Measurements from ENCODE around the gene ASTL. TPM values are rescaled to one million over a fixed set of nuclear protein-coding genes. Genes with fewer than 3 reads are reported as not detected.
"Not testable (repeated sequence)": the region's sequence is repeated elsewhere in the genome, so short reads cannot be mapped to it uniquely, and the experiment has no call there.

Gene ASTL
- total RNA-seq, 1 experiment from 2014 or later, result 0.79 TPM

DNA sequence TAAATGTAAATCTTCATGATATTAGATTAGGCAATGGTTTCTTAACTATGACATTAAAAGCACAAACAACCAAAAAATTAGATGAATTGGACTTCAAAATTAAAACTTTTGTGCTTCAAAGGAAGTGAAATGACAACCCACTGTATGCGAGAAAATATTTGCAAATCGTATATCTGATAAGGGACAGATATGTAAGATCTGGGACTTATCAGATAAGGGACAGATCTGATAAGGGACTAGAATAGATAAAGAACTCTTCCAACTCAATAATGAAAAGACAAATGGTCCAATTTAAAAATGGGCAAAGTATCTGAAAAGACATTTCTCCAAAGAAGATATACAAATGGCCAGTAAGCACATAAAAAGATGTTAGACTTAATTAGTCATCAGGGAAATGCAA lies 51.2 kb downstream of the ASTL start:
- no peaks in the 10 kb centered on the region for H3K36me3 Mint-ChIP-seq
- ATAC-seq (no peak), DNase-seq (ENCODE audit: low spot score) (no peak)
- H3K4me3 Mint-ChIP-seq, result no peak overlapping the region
- H3K4me1 Mint-ChIP-seq, result peaks cover 16% of the 10 kb centered on the region
- no peaks in the 10 kb centered on the region for H3K27me3 Mint-ChIP-seq (ENCODE audit: low read depth)
- ChIA-PET POLR2A (no interaction called here), CTCF (no interaction called here)
- peaks cover 6% of the 10 kb centered on the region for H3K9me3 Mint-ChIP-seq
- no peak for TF ChIP-seq ZNF416 (CRISPR knock-in tag; IDR thresholded peaks at IDR 0.05)
- no peak overlapping the region for H3K27ac Mint-ChIP-seq

DNA sequence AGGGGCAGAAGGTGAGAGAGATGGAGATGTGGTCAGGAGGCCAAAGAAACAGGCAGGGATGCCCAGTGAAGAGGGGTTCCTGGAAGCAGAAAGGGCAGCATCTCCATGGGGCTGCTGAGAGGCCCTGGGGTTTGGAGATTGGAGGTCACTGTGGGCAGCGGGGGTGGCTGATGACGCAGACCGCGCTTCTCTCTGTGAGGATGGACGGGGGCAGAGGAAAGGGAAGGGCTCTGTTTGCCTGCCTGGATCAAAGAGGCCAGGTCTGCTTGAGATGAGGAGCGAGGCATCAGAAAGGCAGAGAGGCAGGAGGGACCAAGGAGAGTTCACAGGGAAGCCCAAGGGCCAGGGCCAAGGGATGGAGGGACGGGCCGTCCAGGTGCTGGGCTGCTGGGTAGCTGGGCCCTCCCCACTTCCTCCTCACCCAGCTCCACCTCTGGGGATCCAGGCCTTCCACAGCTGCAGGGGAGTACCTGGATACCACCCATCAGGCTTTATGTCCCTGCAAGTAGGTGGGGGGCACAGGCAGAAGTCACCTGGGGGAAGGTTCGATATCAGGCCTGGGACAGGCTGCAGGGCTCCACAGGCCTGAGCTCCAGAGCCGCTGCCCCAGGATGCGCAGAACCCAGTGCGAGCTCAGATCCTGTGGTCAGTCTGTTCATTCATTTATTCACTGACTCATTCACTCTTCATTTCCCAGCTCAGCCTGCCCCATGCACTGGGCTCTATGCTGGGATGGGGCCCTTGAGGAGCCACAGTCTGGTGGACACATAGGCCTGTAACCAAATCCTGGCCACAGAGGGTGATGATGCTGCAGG lies 52.6 kb downstream of the ASTL start:
- Mint-ChIP-seq H3K9me3 (peaks cover 7% of the 10 kb centered on the region), H3K27ac (no peak overlapping the region), H3K4me1 (peaks cover 8% of the 10 kb centered on the region), H3K36me3 (no peaks in the 10 kb centered on the region), H3K27me3 (ENCODE audit: low read depth) (no peaks in the 10 kb centered on the region), H3K4me3 (no peak overlapping the region)
- CTCF ChIA-PET, result interaction anchor here (1.0 kb wide), 1 partner anchor 33 kb away, joined by 3 read pairs; no protein-coding TSS in a partner anchor
- POLR2A ChIA-PET, result no interaction called here
- ATAC-seq (no peak), DNase-seq (ENCODE audit: low spot score) (peak; percentile 4)
- TF ChIP-seq GABPB1 (CRISPR knock-in tag; IDR thresholded peaks at IDR 0.05) (no peak), FOXK1 (CRISPR knock-in tag; IDR thresholded peaks at IDR 0.05) (no peak), EMX1 (CRISPR knock-in tag; IDR thresholded peaks at IDR 0.05) (no peak), ZNF671 (CRISPR knock-in tag; IDR thresholded peaks at IDR 0.05) (no peak), ZBTB21 (CRISPR knock-in tag; IDR thresholded peaks at IDR 0.05; ENCODE audit: borderline replicate concordance) (no peak), NFE2L1 (CRISPR knock-in tag; IDR thresholded peaks at IDR 0.05) (no peak), NR2C2 (CRISPR knock-in tag; IDR thresholded peaks at IDR 0.05) (no peak)
- TF ChIP-seq, protein P1, sequence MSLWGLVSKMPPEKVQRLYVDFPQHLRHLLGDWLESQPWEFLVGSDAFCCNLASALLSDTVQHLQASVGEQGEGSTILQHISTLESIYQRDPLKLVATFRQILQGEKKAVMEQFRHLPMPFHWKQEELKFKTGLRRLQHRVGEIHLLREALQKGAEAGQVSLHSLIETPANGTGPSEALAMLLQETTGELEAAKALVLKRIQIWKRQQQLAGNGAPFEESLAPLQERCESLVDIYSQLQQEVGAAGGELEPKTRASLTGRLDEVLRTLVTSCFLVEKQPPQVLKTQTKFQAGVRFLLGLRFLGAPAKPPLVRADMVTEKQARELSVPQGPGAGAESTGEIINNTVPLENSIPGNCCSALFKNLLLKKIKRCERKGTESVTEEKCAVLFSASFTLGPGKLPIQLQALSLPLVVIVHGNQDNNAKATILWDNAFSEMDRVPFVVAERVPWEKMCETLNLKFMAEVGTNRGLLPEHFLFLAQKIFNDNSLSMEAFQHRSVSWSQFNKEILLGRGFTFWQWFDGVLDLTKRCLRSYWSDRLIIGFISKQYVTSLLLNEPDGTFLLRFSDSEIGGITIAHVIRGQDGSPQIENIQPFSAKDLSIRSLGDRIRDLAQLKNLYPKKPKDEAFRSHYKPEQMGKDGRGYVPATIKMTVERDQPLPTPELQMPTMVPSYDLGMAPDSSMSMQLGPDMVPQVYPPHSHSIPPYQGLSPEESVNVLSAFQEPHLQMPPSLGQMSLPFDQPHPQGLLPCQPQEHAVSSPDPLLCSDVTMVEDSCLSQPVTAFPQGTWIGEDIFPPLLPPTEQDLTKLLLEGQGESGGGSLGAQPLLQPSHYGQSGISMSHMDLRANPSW (CRISPR knock-in tag; conservative IDR thresholded peaks at IDR 0.05; ENCODE audit: low read depth), result no peak
- TF ChIP-seq, protein P2, sequence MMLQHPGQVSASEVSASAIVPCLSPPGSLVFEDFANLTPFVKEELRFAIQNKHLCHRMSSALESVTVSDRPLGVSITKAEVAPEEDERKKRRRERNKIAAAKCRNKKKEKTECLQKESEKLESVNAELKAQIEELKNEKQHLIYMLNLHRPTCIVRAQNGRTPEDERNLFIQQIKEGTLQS (CRISPR knock-in tag; conservative IDR thresholded peaks at IDR 0.05), result no peak
- TF ChIP-seq, protein P3, sequence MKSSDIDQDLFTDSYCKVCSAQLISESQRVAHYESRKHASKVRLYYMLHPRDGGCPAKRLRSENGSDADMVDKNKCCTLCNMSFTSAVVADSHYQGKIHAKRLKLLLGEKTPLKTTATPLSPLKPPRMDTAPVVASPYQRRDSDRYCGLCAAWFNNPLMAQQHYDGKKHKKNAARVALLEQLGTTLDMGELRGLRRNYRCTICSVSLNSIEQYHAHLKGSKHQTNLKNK (CRISPR knock-in tag; IDR thresholded peaks at IDR 0.05), result no peak
- TF ChIP-seq, protein P4, sequence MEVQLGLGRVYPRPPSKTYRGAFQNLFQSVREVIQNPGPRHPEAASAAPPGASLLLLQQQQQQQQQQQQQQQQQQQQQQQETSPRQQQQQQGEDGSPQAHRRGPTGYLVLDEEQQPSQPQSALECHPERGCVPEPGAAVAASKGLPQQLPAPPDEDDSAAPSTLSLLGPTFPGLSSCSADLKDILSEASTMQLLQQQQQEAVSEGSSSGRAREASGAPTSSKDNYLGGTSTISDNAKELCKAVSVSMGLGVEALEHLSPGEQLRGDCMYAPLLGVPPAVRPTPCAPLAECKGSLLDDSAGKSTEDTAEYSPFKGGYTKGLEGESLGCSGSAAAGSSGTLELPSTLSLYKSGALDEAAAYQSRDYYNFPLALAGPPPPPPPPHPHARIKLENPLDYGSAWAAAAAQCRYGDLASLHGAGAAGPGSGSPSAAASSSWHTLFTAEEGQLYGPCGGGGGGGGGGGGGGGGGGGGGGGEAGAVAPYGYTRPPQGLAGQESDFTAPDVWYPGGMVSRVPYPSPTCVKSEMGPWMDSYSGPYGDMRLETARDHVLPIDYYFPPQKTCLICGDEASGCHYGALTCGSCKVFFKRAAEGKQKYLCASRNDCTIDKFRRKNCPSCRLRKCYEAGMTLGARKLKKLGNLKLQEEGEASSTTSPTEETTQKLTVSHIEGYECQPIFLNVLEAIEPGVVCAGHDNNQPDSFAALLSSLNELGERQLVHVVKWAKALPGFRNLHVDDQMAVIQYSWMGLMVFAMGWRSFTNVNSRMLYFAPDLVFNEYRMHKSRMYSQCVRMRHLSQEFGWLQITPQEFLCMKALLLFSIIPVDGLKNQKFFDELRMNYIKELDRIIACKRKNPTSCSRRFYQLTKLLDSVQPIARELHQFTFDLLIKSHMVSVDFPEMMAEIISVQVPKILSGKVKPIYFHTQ (CRISPR knock-in tag; IDR thresholded peaks at IDR 0.05), result no peak
- TF ChIP-seq, protein P5, sequence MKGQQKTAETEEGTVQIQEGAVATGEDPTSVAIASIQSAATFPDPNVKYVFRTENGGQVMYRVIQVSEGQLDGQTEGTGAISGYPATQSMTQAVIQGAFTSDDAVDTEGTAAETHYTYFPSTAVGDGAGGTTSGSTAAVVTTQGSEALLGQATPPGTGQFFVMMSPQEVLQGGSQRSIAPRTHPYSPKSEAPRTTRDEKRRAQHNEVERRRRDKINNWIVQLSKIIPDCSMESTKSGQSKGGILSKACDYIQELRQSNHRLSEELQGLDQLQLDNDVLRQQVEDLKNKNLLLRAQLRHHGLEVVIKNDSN (CRISPR knock-in tag; IDR thresholded peaks at IDR 0.05), result no peak
- TF ChIP-seq, protein P6, sequence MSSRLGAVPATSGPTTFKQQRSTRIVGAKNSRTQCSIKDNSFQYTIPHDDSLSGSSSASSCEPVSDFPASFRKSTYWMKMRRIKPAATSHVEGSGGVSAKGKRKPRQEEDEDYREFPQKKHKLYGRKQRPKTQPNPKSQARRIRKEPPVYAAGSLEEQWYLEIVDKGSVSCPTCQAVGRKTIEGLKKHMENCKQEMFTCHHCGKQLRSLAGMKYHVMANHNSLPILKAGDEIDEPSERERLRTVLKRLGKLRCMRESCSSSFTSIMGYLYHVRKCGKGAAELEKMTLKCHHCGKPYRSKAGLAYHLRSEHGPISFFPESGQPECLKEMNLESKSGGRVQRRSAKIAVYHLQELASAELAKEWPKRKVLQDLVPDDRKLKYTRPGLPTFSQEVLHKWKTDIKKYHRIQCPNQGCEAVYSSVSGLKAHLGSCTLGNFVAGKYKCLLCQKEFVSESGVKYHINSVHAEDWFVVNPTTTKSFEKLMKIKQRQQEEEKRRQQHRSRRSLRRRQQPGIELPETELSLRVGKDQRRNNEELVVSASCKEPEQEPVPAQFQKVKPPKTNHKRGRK (CRISPR knock-in tag; IDR thresholded peaks at IDR 0.05; ENCODE audit: borderline replicate concordance), result no peak

DNA sequence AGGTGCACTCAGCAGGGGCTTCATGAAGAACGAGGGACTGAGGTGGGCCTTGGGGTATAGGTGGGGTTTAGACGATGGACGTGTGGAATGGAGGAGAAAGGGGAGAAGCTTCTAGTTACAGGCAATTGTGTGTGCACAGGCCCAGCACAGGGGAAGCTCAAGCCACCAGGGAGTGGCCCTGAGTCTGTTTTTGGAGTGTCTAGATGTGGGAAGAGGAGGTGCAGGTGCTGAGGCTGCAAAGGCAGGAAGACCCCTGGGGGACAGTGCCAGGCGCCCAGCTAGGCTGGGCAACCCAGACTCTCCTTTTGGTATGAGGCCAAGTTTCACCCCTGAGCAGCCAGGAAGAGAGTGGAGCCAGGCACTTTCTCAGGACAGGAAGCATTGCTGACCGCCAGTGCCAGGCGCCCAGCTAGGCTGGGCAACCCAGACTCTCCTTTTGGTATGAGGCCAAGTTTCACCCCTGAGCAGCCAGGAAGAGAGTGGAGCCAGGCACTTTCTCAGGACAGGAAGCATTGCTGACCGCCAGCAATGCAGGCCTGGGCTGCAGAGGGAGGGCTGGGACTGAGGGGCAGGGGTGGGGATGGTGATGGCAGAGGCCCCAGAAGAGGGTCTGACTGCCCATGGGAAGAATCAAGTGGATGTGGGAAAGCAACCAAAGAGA lies 53.3 kb downstream of the ASTL start:
- POLR2A ChIA-PET; H3K4me1 Mint-ChIP-seq; H3K4me3 Mint-ChIP-seq; H3K27me3 Mint-ChIP-seq (ENCODE audit: low read depth); H3K36me3 Mint-ChIP-seq; ATAC-seq; DNase-seq (ENCODE audit: low spot score); H3K27ac Mint-ChIP-seq; CTCF ChIA-PET: not testable (repeated sequence)
- H3K9me3 Mint-ChIP-seq, result peaks cover 10% of the 10 kb centered on the region
